HepG2 (cell line): ENCODE measurements around the gene GRM2. TPM values are rescaled to one million over a fixed set of nuclear protein-coding genes. Genes with fewer than 3 reads are reported as not detected.

Source experiments
- ATAC-seq: fragments of 200-7000 bp; cut with Tn5 transposase; 3 replicates; pipeline ENCODE4 v1.9.1; 2020; ENCODE audit warnings: mild to moderate bottlenecking, moderate library complexity
- BruUV-seq: library from RNA; stranded (reverse); fragments of 400-500 nt; replicated peaks from 2 replicates; lab custom pipeline; 2021; lab: Mats Ljungman, UMichigan
- CTCF ChIA-PET: fragments of 300-600 bp; formaldehyde crosslinking; extraction: SDS; loops from one replicate; lab custom pipeline; 2021; ENCODE audit warnings: low total read pairs, inconsistent platforms, low intra/inter-chr PET ratio; lab: Yijun Ruan, JAX
- POLR2A ChIA-PET: fragments of 350-600 bp; sonication (Branson Sonifier 250); formaldehyde crosslinking; loops from one replicate; lab custom pipeline; 2020; ENCODE audit warnings: antibody characterized with exemption, inconsistent platforms; lab: Yijun Ruan, JAX
- DNase-seq: peaks from one replicate; pipeline ENCODE4 v3.0.0-alpha.2; 2015; ENCODE audit warnings: low spot score
- FAIRE-seq: peaks from 3 replicates; lab custom pipeline; 2011; peaks lifted over from hg19 to GRCh38; lab: Jason Lieb, UNC
- H2AFZ ChIP-seq: one replicate; pipeline ENCODE4 v1.6.1; 2011; ENCODE audit warnings: low read length, inconsistent platforms
- H3K27ac ChIP-seq: fragments of 300-600 bp; 3 replicates; pipeline ENCODE4 v1.8.0; 2011; ENCODE audit warnings: mixed run types, mild to moderate bottlenecking, mixed read lengths, low read length, inconsistent platforms; ENCODE audit not compliant: insufficient read depth; ENCODE audit errors: extremely low read length
- H3K27me3 ChIP-seq, 2 experiments: fragments of 200-600 bp in 1 of 2; 2 replicates in 1 of 2; 3 replicates in 1 of 2; pipeline versions ENCODE4 v1.6.0 to v1.8.0; 2011; ENCODE audit warnings: low read length in 2 of 2, mild to moderate bottlenecking in 2 of 2, moderate library complexity in 2 of 2, inconsistent platforms in 1 of 2; ENCODE audit not compliant: insufficient read depth in 2 of 2, control insufficient read depth in 1 of 2
- H3K36me3 ChIP-seq, 2 experiments: fragments of 200-600 bp in 1 of 2; replicated peaks in 1 of 2; 2 replicates in 1 of 2; 3 replicates in 1 of 2; pipeline versions ENCODE4 v1.5.1 to v1.8.0; 2011; ENCODE audit warnings: low read length in 2 of 2, inconsistent platforms in 1 of 2; ENCODE audit not compliant: insufficient read depth in 2 of 2, control insufficient read depth in 1 of 2
- H3K4me1 ChIP-seq: 2 replicates; pipeline ENCODE4 v1.5.1; 2012; ENCODE audit warnings: low read length, inconsistent platforms; ENCODE audit not compliant: insufficient read depth
- H3K4me2 ChIP-seq: 2 replicates; pipeline ENCODE4 v1.6.0; 2011; ENCODE audit warnings: low read depth, low read length, inconsistent platforms
- H3K4me3 ChIP-seq, 3 experiments: fragments of 200-600 bp in 1 of 3; sonication (generic), shearing (Covaris generic) in 1 of 3; replicated peaks in 1 of 3; 2 replicates each; pipeline ENCODE4 v1.5.1; 2011 to 2016; ENCODE audit warnings: low read length in 3 of 3, inconsistent platforms in 2 of 3, low read depth in 2 of 3, mild to moderate bottlenecking in 2 of 3, control low read depth in 1 of 3, mixed read lengths in 1 of 3; ENCODE audit not compliant: insufficient read depth in 1 of 3
- H3K79me2 ChIP-seq: one replicate; pipeline ENCODE4 v1.6.1; 2011; ENCODE audit warnings: low read length, inconsistent platforms; ENCODE audit not compliant: insufficient read depth
- H3K9ac ChIP-seq: 2 replicates; pipeline ENCODE4 v1.6.0; 2011; ENCODE audit warnings: mild to moderate bottlenecking, low read depth, low read length, inconsistent platforms; ENCODE audit not compliant: insufficient read depth
- H3K9me3 ChIP-seq: 2 replicates; pipeline ENCODE4 v1.5.1; 2012; ENCODE audit warnings: mild to moderate bottlenecking, low read length
- H4K20me1 ChIP-seq: 2 replicates; pipeline ENCODE4 v1.6.0; 2011; ENCODE audit warnings: inconsistent platforms, mild to moderate bottlenecking, low read length, moderate library complexity; ENCODE audit not compliant: insufficient read depth
- ATAD3A ChIP-seq: sonication (generic); formaldehyde crosslinking; IDR thresholded peaks from 2 replicates; pipeline ENCODE4 v1.4.0; 2020; ENCODE audit warnings: missing genetic modification reagents
- BCL3 ChIP-seq: sonication (generic); formaldehyde crosslinking; IDR thresholded peaks from 2 replicates; pipeline ENCODE4 v1.5.1; 2020; ENCODE audit warnings: mild to moderate bottlenecking, missing genetic modification reagents, moderate library complexity
- CBX2 ChIP-seq, 2 experiments: fragments of 200-600 bp in 1 of 2; sonication (generic); formaldehyde crosslinking in 1 of 2; IDR thresholded peaks; 2 replicates each; pipeline versions ENCODE4 v1.7.0 to v1.8.1; 2018 to 2022; ENCODE audit warnings: low read depth in 2 of 2, low read length in 1 of 2, mild to moderate bottlenecking in 1 of 2, missing genetic modification reagents in 1 of 2
- DRAP1 ChIP-seq: IDR thresholded peaks from 2 replicates; pipeline ENCODE4 v1.6.1; 2016; ENCODE audit warnings: missing genetic modification reagents, missing compliant biosample characterization
- FOXM1 ChIP-seq: sonication (generic); formaldehyde crosslinking; IDR thresholded peaks from 2 replicates; pipeline ENCODE4 v1.5.0; 2020; ENCODE audit warnings: missing genetic modification reagents
- HBP1 ChIP-seq: IDR thresholded peaks from 2 replicates; pipeline ENCODE4 v1.6.1; 2016; ENCODE audit warnings: low read depth, control low read depth
- JUNB ChIP-seq: sonication (generic); formaldehyde crosslinking; IDR thresholded peaks from 2 replicates; pipeline ENCODE4 v1.8.0; 2022; ENCODE audit warnings: missing genetic modification reagents, mild to moderate bottlenecking, borderline replicate concordance
- POGZ ChIP-seq: sonication (generic); formaldehyde crosslinking; IDR thresholded peaks from 2 replicates; pipeline ENCODE4 v1.4.0; 2020; ENCODE audit warnings: mild to moderate bottlenecking, missing genetic modification reagents
- SYNCRIP ChIP-seq: fragments of 200-400 bp; formaldehyde crosslinking; IDR thresholded peaks from 2 replicates; pipeline ENCODE4 v1.6.1; 2018; ENCODE audit warnings: mild to moderate bottlenecking, low read depth, low read length; ENCODE audit not compliant: insufficient read depth
- ZKSCAN5 ChIP-seq: sonication (generic); formaldehyde crosslinking; IDR thresholded peaks from 2 replicates; pipeline ENCODE4 v1.5.1; 2020; ENCODE audit warnings: mild to moderate bottlenecking, missing genetic modification reagents
- ZNF263 ChIP-seq: sonication (generic); formaldehyde crosslinking; IDR thresholded peaks from 2 replicates; pipeline ENCODE4 v1.4.0; 2020; ENCODE audit warnings: missing genetic modification reagents
- WGBS: methylation state at CpG from one replicate; pipeline ENCODE4 v1.1.6; 2017; ENCODE audit warnings: low lambda C conversion rate; 5-methylcytosine and 5-hydroxymethylcytosine counted together
- in situ Hi-C: cut with HindIII; loops from 2 replicates; pipeline ENCODE4 v1.10.0; 2017; ENCODE audit warnings: low pct_unique_long_range_greater_than_20kb; ENCODE audit not compliant: extremely low pct_ligation_motif_present
- intact Hi-C: fragments of 100-400 bp; cut with micrococcal nuclease; formaldehyde crosslinking; loops from one replicate; pipeline ENCODE4 v1.10.0; 2022; ENCODE audit not compliant: unreplicated experiment
- polyA plus RNA-seq, 8 experiments: library from polyadenylated mRNA; depleted of rRNA in 3 of 8; stranded (reverse) in 7 of 8; unstranded in 1 of 8; fragments of >200 nt; fragmentation: Illumina TruSeq in 4 of 8; extraction: Trizol in 4 of 8; gene quantifications; 2 replicates each; pipeline versions ENCODE4 v1.2.1 to v1.2.3, GENCODE V29; 2011 to 2016; ENCODE audit warnings: low read depth in 4 of 8, missing spikeins in 1 of 8, mixed read lengths in 1 of 8; ENCODE audit not compliant: insufficient read depth in 1 of 8
- total RNA-seq, 5 experiments: library from RNA; depleted of rRNA; stranded (reverse); fragments of >200 nt; fragmentation: Illumina TruSeq; extraction: Trizol; gene quantifications; 2 replicates each; pipeline ENCODE4 v1.2.3, GENCODE V29; 2016; ENCODE audit warnings: low read depth in 1 of 5
- TF ChIP-seq, protein P1 (sequence below): sonication (generic); formaldehyde crosslinking; IDR thresholded peaks from 2 replicates; pipeline ENCODE4 v1.4.0; 2020; ENCODE audit warnings: missing genetic modification reagents; ENCODE audit errors: not compliant biosample characterization
- TF ChIP-seq, protein P2 (sequence below): sonication (generic); formaldehyde crosslinking; IDR thresholded peaks from 2 replicates; pipeline ENCODE4 v1.5.1; 2020; ENCODE audit warnings: mild to moderate bottlenecking, missing genetic modification reagents, borderline replicate concordance

The GRM2 gene
- total and polyA plus RNA-seq, 2 of the 13 experiments (the other 11 are each of a cell fraction or from before 2014, with no cell fraction given): 0.04 to 0.07 TPM

GRCh38 chr3:51698209-51698608 lies 8.7 kb upstream of the GRM2 start:
- no peak for ATAC-seq
- H3K9ac ChIP-seq: no peak overlapping the region
- H3K27me3 ChIP-seq: no peaks in the 10 kb centered on the region
- no peaks in the 10 kb centered on the region for H3K79me2 ChIP-seq
- no peak for DNase-seq
- ChIA-PET POLR2A (no interaction called here), CTCF (no interaction called here)
- no peaks in the 10 kb centered on the region for H3K4me1 ChIP-seq
- H3K9me3 ChIP-seq: no peaks in the 10 kb centered on the region
- no peak overlapping the region for H3K27ac ChIP-seq
- no peak overlapping the region for H3K4me2 ChIP-seq
- TF ChIP-seq ATAD3A (CRISPR knock-in tag) (no peak), JUNB (CRISPR knock-in tag) (no peak), CBX2 (IDR thresholded peaks at IDR 0.05; ENCODE audit: low read depth, low read length) (no peak), CBX2 (CRISPR knock-in tag; IDR thresholded peaks at IDR 0.05; ENCODE audit: low read depth) (no peak)
- TF ChIP-seq, protein P1, sequence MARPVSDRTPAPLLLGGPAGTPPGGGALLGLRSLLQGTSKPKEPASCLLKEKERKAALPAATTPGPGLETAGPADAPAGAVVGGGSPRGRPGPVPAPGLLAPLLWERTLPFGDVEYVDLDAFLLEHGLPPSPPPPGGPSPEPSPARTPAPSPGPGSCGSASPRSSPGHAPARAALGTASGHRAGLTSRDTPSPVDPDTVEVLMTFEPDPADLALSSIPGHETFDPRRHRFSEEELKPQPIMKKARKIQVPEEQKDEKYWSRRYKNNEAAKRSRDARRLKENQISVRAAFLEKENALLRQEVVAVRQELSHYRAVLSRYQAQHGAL (CRISPR knock-in tag): no peak
- WGBS: 97% methylated on average over 6 of the region's 6 CpGs
- no TSS peak for BruUV-seq
- no peak overlapping the region for H2AFZ ChIP-seq
- FAIRE-seq: no peak
- H3K36me3 ChIP-seq: peaks cover 13 to 36% of the 10 kb centered on the region in 2 experiments
- intact Hi-C loops: no loop called here
- H3K4me3 ChIP-seq: no peak overlapping the region
- in situ Hi-C loops: no loop called here
- H4K20me1 ChIP-seq: 0 out of 2 replicates have a peak, but pooled peaks cover 2% of the 10 kb centered on the region

GRCh38 chr3:51700403-51700802 lies 6.5 kb upstream of the GRM2 start:
- in situ Hi-C loops (no loop called here), intact Hi-C loops (no loop called here)
- no peaks in the 10 kb centered on the region for H3K27me3 ChIP-seq
- peaks cover 2% of the 10 kb centered on the region; the same call in 1 of the 2 replicates for H4K20me1 ChIP-seq
- ChIA-PET CTCF (no interaction called here), POLR2A (no interaction called here)
- no peak overlapping the region for H3K4me2 ChIP-seq
- no peak overlapping the region for H2AFZ ChIP-seq
- WGBS: 100% methylated on average over 2 of the region's 2 CpGs
- H3K36me3 ChIP-seq: peaks cover 16 to 34% of the 10 kb centered on the region in 2 experiments
- H3K9me3 ChIP-seq: no peaks in the 10 kb centered on the region
- H3K4me1 ChIP-seq: no peaks in the 10 kb centered on the region
- no peak for DNase-seq
- no peak overlapping the region for H3K27ac ChIP-seq
- FAIRE-seq: no peak
- no peak overlapping the region for H3K9ac ChIP-seq
- no peak for ATAC-seq
- BruUV-seq: no TSS peak
- no peaks in the 10 kb centered on the region for H3K79me2 ChIP-seq
- no peak overlapping the region for H3K4me3 ChIP-seq
- TF ChIP-seq BCL3 (CRISPR knock-in tag): no peak
- TF ChIP-seq ZKSCAN5: no peak
- TF ChIP-seq, protein P2, sequence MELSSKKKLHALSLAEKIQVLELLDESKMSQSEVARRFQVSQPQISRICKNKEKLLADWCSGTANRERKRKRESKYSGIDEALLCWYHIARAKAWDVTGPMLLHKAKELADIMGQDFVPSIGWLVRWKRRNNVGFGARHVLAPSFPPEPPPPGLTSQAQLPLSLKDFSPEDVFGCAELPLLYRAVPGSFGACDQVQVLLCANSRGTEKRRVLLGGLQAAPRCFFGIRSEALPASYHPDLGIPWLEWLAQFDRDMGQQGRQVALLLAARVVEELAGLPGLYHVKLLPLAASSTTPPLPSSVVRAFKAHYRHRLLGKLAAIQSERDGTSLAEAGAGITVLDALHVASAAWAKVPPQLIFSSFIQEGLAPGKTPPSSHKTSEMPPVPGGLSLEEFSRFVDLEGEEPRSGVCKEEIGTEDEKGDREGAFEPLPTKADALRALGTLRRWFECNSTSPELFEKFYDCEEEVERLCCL (CRISPR knock-in tag): no peak
- no peak for TF ChIP-seq POGZ (CRISPR knock-in tag)
- TF ChIP-seq SYNCRIP: no peak
- no peak for TF ChIP-seq HBP1 (CRISPR knock-in tag)
- TF ChIP-seq ZNF263 (CRISPR knock-in tag): no peak
- no peak for TF ChIP-seq FOXM1 (CRISPR knock-in tag)
- TF ChIP-seq DRAP1 (CRISPR knock-in tag): no peak
